OCI-LY7 (cell line): ENCODE measurements around the gene SCN4A. TPM values are rescaled to one million over a fixed set of nuclear protein-coding genes. Genes with fewer than 3 reads are reported as not detected.
"Not testable (repeated sequence)": the region's sequence is repeated elsewhere in the genome, so short reads cannot be mapped to it uniquely, and the experiment has no call there.

Source experiments
- BruUV-seq: library from RNA; stranded (reverse); fragments of 400-500 nt; replicated peaks from 2 replicates; lab custom pipeline; 2021; lab: Mats Ljungman, UMichigan
- CTCF ChIA-PET: fragments of 300-600 bp; sonication (Branson Sonifier 250); formaldehyde crosslinking; loops from one replicate; lab custom pipeline; 2022; ENCODE audit warnings: antibody characterized with exemption; ENCODE audit not compliant: unreplicated experiment; lab: Charles Lee
- POLR2A ChIA-PET: fragments of 300-600 bp; sonication (Branson Sonifier 250); formaldehyde crosslinking; loops from one replicate; lab custom pipeline; 2022; ENCODE audit warnings: antibody characterized with exemption; lab: Charles Lee
- DNase-seq: peaks from one replicate; pipeline ENCODE4 v3.0.0-alpha.2; 2015; ENCODE audit warnings: low spot score
- H2AFZ ChIP-seq: fragments of 200-600 bp; sonication (generic), shearing (Covaris generic); 2 replicates; pipeline ENCODE4 v1.6.1; 2014; ENCODE audit warnings: mild to moderate bottlenecking, antibody characterized with exemption, low read length, moderate library complexity
- H3K27ac ChIP-seq: fragments of 200-600 bp; sonication (generic); 2 replicates; pipeline ENCODE4 v1.5.1; 2014; ENCODE audit warnings: mixed run types, low read depth, mild to moderate bottlenecking, moderate library complexity, low read length, inconsistent platforms; ENCODE audit not compliant: poor library complexity, severe bottlenecking
- H3K36me3 ChIP-seq: fragments of 200-600 bp; sonication (generic); 2 replicates; pipeline ENCODE4 v1.6.1; 2014; ENCODE audit warnings: mild to moderate bottlenecking, antibody characterized with exemption, low read length, moderate library complexity, mixed read lengths; ENCODE audit not compliant: insufficient read depth
- H3K4me1 ChIP-seq: fragments of 200-600 bp; sonication (generic); 2 replicates; pipeline ENCODE4 v1.5.1; 2014; ENCODE audit warnings: mild to moderate bottlenecking, low read length; ENCODE audit not compliant: insufficient read depth, poor library complexity, severe bottlenecking
- H3K4me2 ChIP-seq: fragments of 200-600 bp; sonication (generic); 2 replicates; pipeline ENCODE4 v1.6.1; 2014; ENCODE audit warnings: mild to moderate bottlenecking, low read length
- H3K4me3 ChIP-seq: fragments of 200-600 bp; sonication (generic); 2 replicates; pipeline ENCODE4 v1.5.1; 2014; ENCODE audit warnings: mild to moderate bottlenecking, low read depth, low read length; ENCODE audit not compliant: poor library complexity, severe bottlenecking
- H3K79me2 ChIP-seq: fragments of 200-600 bp; sonication (generic); 2 replicates; pipeline ENCODE4 v1.6.1; 2016; ENCODE audit warnings: low read depth, mild to moderate bottlenecking, low read length, moderate library complexity, mixed read lengths; ENCODE audit not compliant: insufficient read depth
- H3K9me2 ChIP-seq: fragments of 200-600 bp; sonication (generic); 2 replicates; pipeline ENCODE4 v1.6.1; 2016; ENCODE audit warnings: mild to moderate bottlenecking, low read length, mixed read lengths; ENCODE audit not compliant: insufficient read depth
- H3K9me3 ChIP-seq: fragments of 200-600 bp; sonication (generic); 2 replicates; pipeline ENCODE4 v1.6.1; 2014; ENCODE audit warnings: mild to moderate bottlenecking, mixed run types, low read length, mixed read lengths
- H4K20me1 ChIP-seq: fragments of 200-600 bp; sonication (generic); 2 replicates; pipeline ENCODE4 v1.6.1; 2014; ENCODE audit warnings: mild to moderate bottlenecking, antibody characterized with exemption, low read length, moderate library complexity, mixed read lengths; ENCODE audit not compliant: insufficient read depth
- CTCF ChIP-seq: fragments of 200-600 bp; sonication (generic); conservative IDR thresholded peaks from 2 replicates; pipeline ENCODE4 v1.5.1; 2014; ENCODE audit warnings: mild to moderate bottlenecking, antibody characterized with exemption, low read length, moderate library complexity, mixed read lengths
- EZH2phosphoT487 ChIP-seq: fragments of 200-600 bp; sonication (generic); IDR thresholded peaks from 2 replicates; pipeline ENCODE4 v1.6.1; 2018; ENCODE audit warnings: low read depth, borderline replicate concordance, mild to moderate bottlenecking, mixed run types, antibody characterized with exemption, low read length, moderate library complexity, mixed read lengths
- intact Hi-C: fragments of 100-400 bp; cut with micrococcal nuclease; formaldehyde crosslinking; loops from one replicate; pipeline ENCODE4 v1.10.0; 2022; ENCODE audit not compliant: unreplicated experiment
- total RNA-seq, 2 experiments: library from RNA; depleted of rRNA in 1 of 2; stranded (reverse); fragments of >200 nt in 1 of 2; shearing (Covaris generic) in 1 of 2; gene quantifications; 2 replicates each; pipeline ENCODE4 v1.2.3, GENCODE V29; 2014 to 2022

The SCN4A gene
- total RNA-seq, 2 experiments from 2014 or later: 6.4 to 9.0 TPM

GRCh38 chr17:63918305-63918704 is 54.4 kb downstream of the SCN4A start:
- CTCF ChIA-PET: interaction anchor here (0.6 to 3.7 kb wide), 5 partner anchors 13 to 213 kb away, joined by 3 to 94 read pairs (median 17); no protein-coding TSS in a partner anchor
- no peaks in the 10 kb centered on the region for H3K9me2 ChIP-seq
- no peaks in the 10 kb centered on the region for H3K79me2 ChIP-seq
- no peaks in the 10 kb centered on the region for H3K9me3 ChIP-seq
- no peak for TF ChIP-seq CTCF
- no peak for TF ChIP-seq EZH2phosphoT487
- no peaks in the 10 kb centered on the region for H4K20me1 ChIP-seq
- H3K27ac ChIP-seq: no peak overlapping the region
- BruUV-seq: no TSS peak
- no peak overlapping the region for H3K4me2 ChIP-seq
- H2AFZ ChIP-seq: no peak overlapping the region
- DNase-seq: no peak
- POLR2A ChIA-PET: interaction anchor here (4.8 kb wide), 1 partner anchor 28 kb away, joined by 52 read pairs; no protein-coding TSS in a partner anchor
- intact Hi-C loops: loop anchor here (5.0 kb wide), 1 partner anchor 214 kb away; the partner anchor contains the start of gene ERN1
- no peaks in the 10 kb centered on the region for H3K36me3 ChIP-seq
- peaks cover 60% of the 10 kb centered on the region for H3K4me1 ChIP-seq
- no peak overlapping the region for H3K4me3 ChIP-seq

GRCh38 chr17:63917646-63918045 is 55.1 kb downstream of the SCN4A start:
- H3K27ac ChIP-seq: no peak overlapping the region
- intact Hi-C loops: loop anchor here (5.0 kb wide), 1 partner anchor 215 kb away; the partner anchor contains the start of gene ERN1
- no peak overlapping the region for H3K4me3 ChIP-seq
- H4K20me1 ChIP-seq: no peaks in the 10 kb centered on the region
- no TSS peak for BruUV-seq
- no peak for DNase-seq
- peaks cover 54% of the 10 kb centered on the region for H3K4me1 ChIP-seq
- no peaks in the 10 kb centered on the region for H3K9me3 ChIP-seq
- no peaks in the 10 kb centered on the region for H3K36me3 ChIP-seq
- ChIA-PET POLR2A (interaction anchor here (4.8 kb wide), 1 partner anchor 29 kb away, joined by 52 read pairs; no protein-coding TSS in a partner anchor), CTCF (interaction anchor here (3.2 to 3.7 kb wide), 2 partner anchors 29 to 32 kb away, joined by 55 to 94 read pairs; no protein-coding TSS in a partner anchor)
- no peaks in the 10 kb centered on the region for H3K9me2 ChIP-seq
- H3K79me2 ChIP-seq: no peaks in the 10 kb centered on the region
- H2AFZ ChIP-seq: no peak overlapping the region
- H3K4me2 ChIP-seq: no peak overlapping the region
- TF ChIP-seq EZH2phosphoT487 (no peak), CTCF (no peak)

- CTCF ChIA-PET: interaction anchor here (3.7 kb wide), 1 partner anchor 29 kb away, joined by 94 read pairs; no protein-coding TSS in a partner anchor
- not testable (repeated sequence) for H3K27ac ChIP-seq, H3K4me2 ChIP-seq, H3K9me3 ChIP-seq, H2AFZ ChIP-seq, H4K20me1 ChIP-seq, H3K79me2 ChIP-seq, BruUV-seq, H3K4me3 ChIP-seq, DNase-seq, H3K9me2 ChIP-seq, H3K36me3 ChIP-seq
- H3K4me1 ChIP-seq: peaks cover 49% of the 10 kb centered on the region
- intact Hi-C loops: loop anchor here (5.0 kb wide), 1 partner anchor 215 kb away; the partner anchor contains the start of gene ERN1
- POLR2A ChIA-PET: interaction anchor here (4.8 kb wide), 1 partner anchor 29 kb away, joined by 52 read pairs; no protein-coding TSS in a partner anchor
Measured at GRCh38 chr17:63917206-63917605, 55.5 kb downstream of the SCN4A start.
